Keratinocyte (primary cell): ENCODE measurements around the gene EDN2.

Experiments
- CTCF ChIP-seq, 3 experiments: IDR thresholded peaks in 1 of 3; conservative IDR thresholded peaks in 1 of 3; optimal IDR thresholded peaks in 1 of 3; 2 replicates in 2 of 3; 3 replicates in 1 of 3; pipeline versions ENCODE3 to v1.5.1; 2011; ENCODE audit warnings: low read length in 3 of 3, mild to moderate bottlenecking in 3 of 3, moderate library complexity in 2 of 3, control low read depth in 1 of 3, inconsistent platforms in 1 of 3; ENCODE audit not compliant: insufficient read depth in 2 of 3; ENCODE audit errors: extremely low read depth in 1 of 3
- EZH2 ChIP-seq: IDR thresholded peaks from one replicate; pipeline ENCODE4 v1.6.1; 2012; ENCODE audit warnings: inconsistent platforms, mild to moderate bottlenecking, low read length, moderate library complexity

- TF ChIP-seq CTCF (optimal IDR thresholded peaks at IDR 0.05 in 1 of 3, IDR thresholded peaks at IDR 0.05 in 1 of 3, conservative IDR thresholded peaks at IDR 0.05 in 1 of 3; ENCODE audit: extremely low read depth in 1 of 3, insufficient read depth in 2 of 3, low read length in 3 of 3): peak; percentile 96 to 100 (median 97)
- no peak for TF ChIP-seq EZH2
Measured at GRCh38 chr1:41432481-41433280, 51.8 kb downstream of the EDN2 start.
